NCI-H1092 treated with DMSO at 0.1 percent for 48 hours (cell line): ENCODE data around the gene CPHXL.

Experiments used
- DNase-seq: peaks from one replicate; lab custom pipeline; 2025; lab: John Stamatoyannopoulos, UW

Gene CPHXL

GRCh38 chr16:75701361-75701760 lies 24.9 kb downstream of the CPHXL start, which contains the start of gene DUXB:
Gene DUXB, minus strand, starts transcription at chr16:75701461. Its CDS starts 43 bp downstream, at chr16:75701418.
- DNase-seq = no peak

GRCh38 chr16:75697571-75697970 lies 28.7 kb downstream of the CPHXL start:
- DNase-seq = no peak

GRCh38 chr16:75695708-75696107 lies 30.6 kb downstream of the CPHXL start:
- no peak for DNase-seq

GRCh38 chr16:75687361-75687760 lies 38.9 kb downstream of the CPHXL start:
- DNase-seq = no peak

- no peak for DNase-seq
Observed at GRCh38 chr16:75682308-75682707, 44.0 kb downstream of the CPHXL start.

GRCh38 chr16:75679366-75679765 lies 46.9 kb downstream of the CPHXL start:
- DNase-seq = no peak

- no peak for DNase-seq
Observed at GRCh38 chr16:75676909-75677308, 49.4 kb downstream of the CPHXL start, which contains the start of gene CPHXL2. Gene CPHXL2, minus strand, starts transcription at chr16:75677009. Its CDS starts 10 bp downstream, at chr16:75676999.

- DNase-seq = no peak
Observed at GRCh38 chr16:75667503-75667902, 58.8 kb downstream of the CPHXL start.
